ENCODE measurements around the gene CES3.
A peak's percentile ranks its signal among the peaks of the same experiment; 100 is the strongest.
"Not testable (repeated sequence)": the region's sequence is repeated elsewhere in the genome, so short reads cannot be mapped to it uniquely, and the experiment has no call there.

The CES3 gene

DNA sequence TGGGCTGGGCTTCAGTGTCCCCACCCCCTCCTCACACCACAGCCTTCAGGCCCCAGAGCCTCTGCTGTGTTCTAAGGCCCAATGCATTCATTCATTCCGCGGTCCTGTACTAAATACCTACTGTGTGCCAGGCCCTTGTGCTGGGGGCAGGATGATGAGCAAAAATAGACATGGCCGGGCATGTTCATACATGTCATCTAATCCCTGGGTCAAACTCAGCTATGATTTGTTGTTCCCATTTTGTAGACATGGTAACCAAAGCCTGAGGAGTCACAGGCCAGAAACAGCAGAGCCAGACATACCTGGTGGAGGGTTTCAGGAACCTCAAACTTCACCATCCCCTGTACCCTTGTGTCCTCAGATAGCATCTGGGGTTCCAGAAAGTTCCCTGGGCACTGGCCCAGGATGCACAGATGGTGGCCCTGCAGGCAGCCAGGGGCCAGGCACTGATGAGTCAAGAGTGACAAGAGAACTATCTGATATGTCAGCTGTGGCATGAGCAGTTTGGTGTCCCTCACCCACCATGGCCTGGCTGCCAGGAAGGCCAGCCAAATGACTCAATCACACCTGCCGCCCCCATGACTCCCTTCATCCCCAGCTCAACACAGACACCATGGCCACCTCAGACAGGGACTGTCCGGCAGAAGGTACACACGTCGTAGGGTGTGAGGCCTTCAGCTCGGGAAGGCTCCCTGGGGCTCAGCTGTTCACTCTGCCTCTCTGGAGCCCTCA is 33.0 kb upstream of the CES3 start:
- DNase-seq = no peak

DNA sequence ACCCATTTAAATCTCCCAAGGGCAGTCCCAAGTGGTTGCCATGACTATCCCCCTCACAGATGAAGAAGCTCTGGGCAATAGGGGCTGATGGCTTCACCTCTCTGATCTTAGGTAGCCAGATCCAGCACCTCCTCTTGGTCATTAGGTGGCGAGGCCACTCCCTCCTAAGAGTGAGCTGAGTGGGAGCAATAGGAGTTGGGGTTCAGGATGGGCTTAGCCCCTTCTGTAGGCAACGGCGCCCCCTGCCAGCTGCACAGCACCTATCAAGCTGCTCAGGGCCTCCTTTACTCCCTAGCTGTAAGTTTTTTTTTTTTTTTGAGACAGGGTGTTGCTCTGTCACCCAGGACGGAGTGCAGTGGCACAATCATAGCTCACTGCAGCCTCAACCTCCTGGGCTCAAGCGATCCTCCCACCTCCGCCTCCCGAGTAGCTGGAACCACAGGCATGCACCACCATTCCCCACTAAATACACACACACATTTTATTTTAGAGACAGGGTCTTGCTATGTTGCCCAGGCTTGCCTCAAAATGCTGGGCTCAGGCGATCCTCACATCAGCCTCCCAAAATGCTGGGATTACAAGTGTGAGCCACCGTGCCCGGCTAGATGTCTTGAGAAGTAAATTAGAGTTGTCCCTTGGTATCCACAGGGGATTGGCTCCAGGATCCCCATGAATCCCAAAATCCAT is 32.2 kb upstream of the CES3 start:
- no peak for DNase-seq

GRCh38 chr16:66930189-66930588 is 30.9 kb upstream of the CES3 start:
- no peak for DNase-seq

GRCh38 chr16:66931665-66932064 is 29.4 kb upstream of the CES3 start:
- DNase-seq = no peak

DNA sequence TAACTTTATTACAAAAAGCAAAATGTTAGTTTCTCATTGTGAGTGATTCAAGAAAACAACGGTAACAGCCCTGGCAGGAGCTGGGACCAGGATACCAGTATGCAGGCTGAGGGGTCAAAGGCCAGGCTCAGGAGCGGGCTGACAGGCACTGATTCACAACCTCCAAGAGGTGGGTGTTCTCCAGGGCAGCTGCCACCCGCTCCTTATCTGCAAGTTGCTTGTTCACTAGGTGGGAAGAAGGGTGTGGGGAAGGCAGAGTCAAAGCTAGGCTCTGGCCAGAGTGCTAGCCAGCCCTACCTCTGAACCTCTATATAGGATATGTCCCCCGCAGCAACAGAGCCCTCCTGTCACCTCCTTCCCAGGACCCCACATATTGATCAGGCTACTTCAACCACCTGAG is 29.0 kb upstream of the CES3 start:
- no peak for DNase-seq

GRCh38 chr16:66933776-66934137 is 27.3 kb upstream of the CES3 start:
- DNase-seq = no peak

DNA sequence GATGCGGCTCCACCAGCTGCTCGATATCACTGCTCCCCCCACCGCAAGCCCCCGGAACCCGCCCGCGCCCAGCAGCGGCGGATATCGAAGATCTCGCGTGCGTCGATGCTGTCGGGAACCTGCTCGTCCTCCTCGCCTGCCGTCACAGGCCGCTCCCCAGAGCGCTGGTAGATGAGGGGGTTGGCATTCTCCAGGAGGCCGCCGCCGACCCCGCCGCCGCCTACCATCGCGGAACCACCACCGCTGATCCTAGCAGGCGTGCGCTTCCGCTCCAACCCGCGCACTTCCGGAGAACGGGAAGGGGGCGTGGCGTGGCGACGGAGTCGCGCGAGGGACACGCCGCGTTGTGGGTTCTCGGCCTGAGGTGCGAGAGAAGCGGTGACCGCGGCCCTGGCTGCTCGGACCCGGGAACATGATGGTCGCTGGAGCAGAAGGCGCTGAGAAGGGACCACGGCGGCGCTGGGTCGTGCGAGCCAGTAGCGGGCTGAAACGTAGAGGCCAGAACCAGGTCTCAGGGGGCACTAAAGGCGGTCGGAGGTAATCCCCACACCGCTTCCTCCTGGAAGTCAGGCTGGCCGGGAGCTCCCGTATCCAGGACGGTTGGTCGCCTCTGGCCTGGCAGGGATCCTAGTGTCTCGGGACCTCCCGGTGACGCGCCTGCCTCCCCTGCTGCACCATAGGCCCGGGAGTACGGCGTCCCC is 26.8 kb upstream of the CES3 start, which contains the start of gene CIAO2B:
TSS of gene CIAO2B (minus strand) at position 265 of the 701 bp plus-strand sequence. CDS start at position 227, 38 bp downstream.
- DNase-seq = peak; percentile 86

DNA sequence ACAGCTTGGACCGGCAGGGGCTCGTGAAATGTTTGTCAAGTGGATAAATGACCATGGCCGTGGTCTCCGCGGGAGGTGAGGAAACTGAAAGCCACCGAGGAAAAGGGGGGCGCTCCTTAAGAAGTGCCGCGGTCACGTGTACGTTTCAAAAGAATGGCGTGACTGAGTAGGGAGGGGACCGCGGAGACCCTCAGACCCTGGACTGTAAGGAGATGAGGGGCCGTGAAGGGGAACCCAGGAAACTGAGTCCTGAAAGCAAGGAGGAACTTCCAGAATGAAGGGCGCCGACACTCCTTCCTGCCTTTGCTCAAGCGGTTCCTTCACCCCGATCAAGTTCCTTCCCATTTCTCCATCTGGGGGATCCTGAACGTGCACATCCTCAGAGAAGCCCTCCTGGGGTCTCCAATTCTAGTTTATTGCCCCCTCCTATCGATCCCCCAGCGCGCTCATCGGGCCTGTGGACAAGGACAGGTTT is 26.2 kb upstream of the CES3 start:
- DNase-seq = not testable (repeated sequence)

GRCh38 chr16:66935314-66936011 is 25.6 kb upstream of the CES3 start, which contains the start of gene CES2:
Gene CES2 (plus strand): TSS chr16:66935516. CDS start chr16:66935636, 120 bp downstream.
- DNase-seq = no peak

GRCh38 chr16:66936462-66936861 is 24.6 kb upstream of the CES3 start:
- no peak for DNase-seq

DNA sequence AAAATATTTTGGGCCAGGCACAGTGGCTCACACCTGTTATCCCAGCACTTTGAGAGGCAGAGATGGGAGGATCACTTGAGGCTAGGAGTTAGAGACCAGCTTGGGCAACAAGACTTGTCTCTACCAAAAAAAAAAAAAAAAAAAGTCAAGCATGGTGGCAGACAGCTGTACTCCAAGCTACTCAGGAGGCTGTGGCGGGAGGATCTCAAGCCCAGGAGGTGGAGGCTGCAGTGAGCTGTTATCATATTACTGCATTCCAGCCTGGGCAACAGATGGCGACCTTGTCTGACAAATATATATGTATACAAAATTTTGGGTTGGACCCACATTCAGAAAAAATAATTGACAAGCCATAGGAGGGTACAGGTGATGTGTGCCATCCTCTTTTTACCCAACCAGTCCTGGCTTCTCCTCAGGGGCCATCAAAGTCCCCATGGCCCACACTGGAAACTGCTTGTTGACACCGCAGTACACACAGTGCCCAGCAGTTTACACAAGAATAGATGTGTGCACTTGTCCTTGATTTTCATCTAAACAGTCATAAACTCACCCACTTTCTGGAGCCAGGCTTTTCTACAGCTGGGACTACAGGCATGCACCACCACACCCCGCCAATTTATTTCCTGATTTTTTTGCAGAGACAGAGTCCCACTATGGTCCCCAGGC is 24.0 kb upstream of the CES3 start:
- DNase-seq = no peak

GRCh38 chr16:66937725-66938337 is 23.2 kb upstream of the CES3 start:
- no peak for DNase-seq

- DNase-seq = no peak
Observed at GRCh38 chr16:66939366-66939765, 21.7 kb upstream of the CES3 start.

DNA sequence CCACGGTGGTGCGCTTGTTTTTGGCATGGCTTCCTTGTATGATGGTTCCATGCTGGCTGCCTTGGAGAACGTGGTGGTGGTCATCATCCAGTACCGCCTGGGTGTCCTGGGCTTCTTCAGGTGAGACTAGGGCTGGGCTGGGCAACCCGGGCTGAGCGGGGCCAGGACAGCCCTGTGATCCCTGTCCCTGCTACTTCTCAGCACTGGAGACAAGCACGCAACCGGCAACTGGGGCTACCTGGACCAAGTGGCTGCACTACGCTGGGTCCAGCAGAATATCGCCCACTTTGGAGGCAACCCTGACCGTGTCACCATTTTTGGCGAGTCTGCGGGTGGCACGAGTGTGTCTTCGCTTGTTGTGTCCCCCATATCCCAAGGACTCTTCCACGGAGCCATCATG is 20.8 kb upstream of the CES3 start:
- no peak for DNase-seq

GRCh38 chr16:66942981-66943380 is 18.1 kb upstream of the CES3 start:
- no peak for DNase-seq

DNA sequence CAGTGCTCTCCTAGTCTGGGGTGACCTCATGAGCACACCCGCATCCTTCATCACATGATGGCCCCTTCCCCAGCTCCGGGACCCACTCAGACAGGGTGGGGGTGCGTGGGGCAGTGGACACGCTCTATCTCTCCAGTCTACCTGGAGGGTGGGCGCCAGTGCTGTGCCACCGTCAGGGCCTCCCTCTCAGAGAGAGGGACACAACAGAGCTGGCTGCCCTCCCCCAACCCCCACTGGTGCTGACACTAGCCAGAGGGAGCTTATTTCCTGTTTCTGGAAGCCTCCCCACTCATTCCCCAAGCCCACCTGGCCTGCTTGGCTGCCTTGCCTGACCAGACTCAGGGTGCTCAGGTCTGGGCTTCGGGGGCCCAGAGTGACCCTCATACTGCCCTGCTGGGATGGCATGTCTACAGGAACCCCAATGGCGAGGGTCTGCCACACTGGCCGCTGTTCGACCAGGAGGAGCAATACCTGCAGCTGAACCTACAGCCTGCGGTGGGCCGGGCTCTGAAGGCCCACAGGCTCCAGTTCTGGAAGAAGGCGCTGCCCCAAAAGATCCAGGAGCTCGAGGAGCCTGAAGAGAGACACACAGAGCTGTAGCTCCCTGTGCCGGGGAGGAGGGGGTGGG is 17.5 kb upstream of the CES3 start:
- no peak for DNase-seq

GRCh38 chr16:66944054-66944441 is 17.0 kb upstream of the CES3 start:
- DNase-seq = no peak

DNA sequence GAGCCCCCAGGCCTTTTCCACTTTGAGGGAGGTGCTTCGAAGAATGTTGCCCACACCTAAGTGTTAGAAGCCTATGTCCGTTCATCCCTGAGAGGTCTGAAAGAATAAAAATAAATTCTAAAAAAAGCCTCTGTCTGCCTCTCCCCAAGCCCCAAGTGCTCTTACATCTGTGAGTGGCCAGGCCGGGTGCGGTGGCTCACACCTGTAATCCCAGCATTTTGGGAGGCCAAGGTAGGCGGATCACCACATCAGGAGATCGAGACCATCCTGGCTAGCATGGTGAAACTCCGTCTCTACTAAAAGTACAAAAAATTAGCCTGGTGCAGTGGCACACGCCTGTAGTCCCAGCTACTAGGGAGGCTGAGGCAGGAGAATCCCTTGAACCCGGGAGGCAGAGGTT is 16.1 kb upstream of the CES3 start:
- not testable (repeated sequence) for DNase-seq

DNA sequence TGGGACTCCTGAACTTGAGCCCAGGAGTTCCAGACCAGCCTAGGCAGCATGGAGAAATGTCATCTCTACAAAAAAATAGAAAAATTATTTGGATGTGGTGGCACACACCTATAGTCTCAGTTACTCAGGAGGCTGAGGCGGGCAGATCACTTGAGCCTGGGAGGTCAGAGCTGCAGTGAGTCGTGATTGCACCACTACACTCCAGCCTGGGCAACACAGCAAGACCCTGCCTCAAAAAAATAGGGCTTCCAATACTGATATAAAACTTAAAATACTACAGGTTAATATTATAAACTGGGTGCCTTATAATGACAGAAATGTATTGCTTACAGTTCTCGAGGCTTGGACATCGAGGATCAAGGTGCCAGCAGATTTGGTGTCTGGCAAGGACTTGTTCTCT is 15.1 kb upstream of the CES3 start:
- no peak for DNase-seq

DNA sequence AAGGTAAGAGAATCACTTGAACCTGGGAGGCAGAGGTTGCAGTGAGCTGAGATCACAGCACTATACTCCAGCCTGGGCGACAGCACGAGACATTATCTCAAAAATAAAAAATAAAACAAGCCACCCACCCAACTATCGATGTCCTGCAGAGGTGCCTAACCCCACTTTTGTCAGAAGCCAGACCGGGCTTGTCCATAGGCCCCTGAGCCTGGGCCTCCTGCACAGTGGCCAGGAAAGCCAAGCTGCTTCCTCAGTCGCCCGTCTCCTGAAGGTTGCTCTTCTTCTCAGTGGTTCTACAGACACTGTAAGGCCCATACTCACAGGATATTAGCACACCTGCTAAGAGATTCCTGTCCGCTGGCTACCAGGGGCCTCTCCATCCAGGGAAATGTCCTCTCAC is 14.5 kb upstream of the CES3 start:
- no peak for DNase-seq

GRCh38 chr16:66946974-66947301 is 14.1 kb upstream of the CES3 start:
- no peak for DNase-seq
